PFSK-1 (cell line): ENCODE measurements around the gene SERPINB10.

Source experiments
- FOXP2 ChIP-seq: optimal IDR thresholded peaks from 2 replicates; pipeline ENCODE3; 2011; ENCODE audit warnings: borderline replicate concordance, control low read depth, inconsistent platforms; ENCODE audit not compliant: insufficient read depth; ENCODE audit errors: extremely low read length, extremely low read depth
- POLR2AphosphoS5 ChIP-seq: IDR thresholded peaks from 2 replicates; pipeline ENCODE4 v1.6.1; 2012; ENCODE audit warnings: low read depth, mild to moderate bottlenecking, control low read depth, low read length, moderate library complexity
- SIN3A ChIP-seq: IDR thresholded peaks from 2 replicates; pipeline ENCODE4 v1.6.1; 2012; ENCODE audit warnings: mild to moderate bottlenecking, low read length, moderate library complexity, borderline replicate concordance; ENCODE audit not compliant: insufficient read depth
- TAF1 ChIP-seq: IDR thresholded peaks from 2 replicates; pipeline ENCODE4 v1.6.1; 2012; ENCODE audit warnings: low read length, control low read depth, borderline replicate concordance; ENCODE audit not compliant: insufficient read depth
- TF ChIP-seq, protein P1 (sequence below), 2 experiments: IDR thresholded peaks; 2 replicates each; pipeline versions ENCODE4 v1.6.1 to v1.8.0; 2011 to 2012; ENCODE audit warnings: low read depth in 2 of 2, low read length in 2 of 2, control low read depth in 1 of 2, inconsistent platforms in 1 of 2, mild to moderate bottlenecking in 1 of 2, moderate library complexity in 1 of 2; ENCODE audit not compliant: insufficient read depth in 1 of 2

Gene SERPINB10

DNA sequence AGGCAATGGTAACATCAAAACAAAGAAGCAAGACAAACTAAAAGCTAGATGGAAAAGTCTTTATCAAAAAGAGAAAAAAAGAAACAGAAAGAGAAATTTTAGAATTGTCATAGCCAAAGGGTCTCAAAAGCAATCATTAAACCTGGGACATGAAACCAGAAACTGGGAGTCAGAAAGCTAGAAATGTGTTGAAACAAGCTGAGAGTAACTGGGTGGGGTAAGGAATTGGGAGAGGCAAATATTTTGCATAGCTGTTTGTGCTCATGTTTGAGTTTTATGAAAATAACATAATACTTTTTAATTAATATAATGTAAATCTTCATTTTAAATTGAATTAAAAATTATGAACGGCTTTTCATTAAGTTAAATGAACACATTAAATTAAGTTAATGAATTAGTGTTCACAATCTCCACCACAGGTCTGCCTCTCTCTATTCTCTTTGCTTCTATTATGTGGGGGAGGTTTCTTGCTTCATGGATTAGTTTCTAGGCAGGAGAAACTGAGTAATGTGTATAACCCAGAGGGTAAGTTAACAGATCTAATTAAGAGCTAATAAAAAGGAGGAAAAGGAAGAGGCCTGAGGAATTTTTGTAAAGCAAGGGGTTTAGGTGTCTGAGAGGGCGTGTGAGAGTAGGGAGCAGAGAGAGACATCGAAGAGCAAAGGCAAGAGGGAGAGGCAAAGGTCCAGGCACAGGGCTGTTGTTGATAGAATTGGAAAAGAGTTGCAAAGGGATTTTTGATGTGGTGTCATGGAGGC, 40.2 kb upstream of the SERPINB10 start:
- TF ChIP-seq, protein P1, sequence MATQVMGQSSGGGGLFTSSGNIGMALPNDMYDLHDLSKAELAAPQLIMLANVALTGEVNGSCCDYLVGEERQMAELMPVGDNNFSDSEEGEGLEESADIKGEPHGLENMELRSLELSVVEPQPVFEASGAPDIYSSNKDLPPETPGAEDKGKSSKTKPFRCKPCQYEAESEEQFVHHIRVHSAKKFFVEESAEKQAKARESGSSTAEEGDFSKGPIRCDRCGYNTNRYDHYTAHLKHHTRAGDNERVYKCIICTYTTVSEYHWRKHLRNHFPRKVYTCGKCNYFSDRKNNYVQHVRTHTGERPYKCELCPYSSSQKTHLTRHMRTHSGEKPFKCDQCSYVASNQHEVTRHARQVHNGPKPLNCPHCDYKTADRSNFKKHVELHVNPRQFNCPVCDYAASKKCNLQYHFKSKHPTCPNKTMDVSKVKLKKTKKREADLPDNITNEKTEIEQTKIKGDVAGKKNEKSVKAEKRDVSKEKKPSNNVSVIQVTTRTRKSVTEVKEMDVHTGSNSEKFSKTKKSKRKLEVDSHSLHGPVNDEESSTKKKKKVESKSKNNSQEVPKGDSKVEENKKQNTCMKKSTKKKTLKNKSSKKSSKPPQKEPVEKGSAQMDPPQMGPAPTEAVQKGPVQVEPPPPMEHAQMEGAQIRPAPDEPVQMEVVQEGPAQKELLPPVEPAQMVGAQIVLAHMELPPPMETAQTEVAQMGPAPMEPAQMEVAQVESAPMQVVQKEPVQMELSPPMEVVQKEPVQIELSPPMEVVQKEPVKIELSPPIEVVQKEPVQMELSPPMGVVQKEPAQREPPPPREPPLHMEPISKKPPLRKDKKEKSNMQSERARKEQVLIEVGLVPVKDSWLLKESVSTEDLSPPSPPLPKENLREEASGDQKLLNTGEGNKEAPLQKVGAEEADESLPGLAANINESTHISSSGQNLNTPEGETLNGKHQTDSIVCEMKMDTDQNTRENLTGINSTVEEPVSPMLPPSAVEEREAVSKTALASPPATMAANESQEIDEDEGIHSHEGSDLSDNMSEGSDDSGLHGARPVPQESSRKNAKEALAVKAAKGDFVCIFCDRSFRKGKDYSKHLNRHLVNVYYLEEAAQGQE (IDR thresholded peaks at IDR 0.05; ENCODE audit: insufficient read depth in 1 of 2, low read depth in 2 of 2, low read length in 2 of 2): no peak
- TF ChIP-seq SIN3A (no peak), TAF1 (no peak), POLR2AphosphoS5 (no peak), FOXP2 (no peak)

DNA sequence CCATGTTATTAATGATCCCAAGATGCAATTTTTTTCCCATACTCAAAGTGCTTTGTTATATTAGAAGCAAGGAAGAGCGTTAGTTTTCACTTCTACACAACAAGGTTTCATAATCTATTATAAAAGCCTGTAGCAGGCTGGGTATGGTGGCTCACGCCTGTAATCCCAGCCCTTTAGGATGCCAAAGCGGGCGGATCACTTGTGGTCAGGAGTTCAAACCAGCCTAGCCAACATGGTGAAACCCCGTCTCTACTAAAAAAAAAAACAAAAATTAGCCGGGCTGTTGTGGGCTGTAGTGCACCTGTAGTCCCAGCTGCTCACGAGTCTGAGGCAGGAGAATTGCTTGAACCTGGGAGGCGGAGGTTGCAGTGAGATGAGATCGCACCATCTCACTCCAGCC, 39.2 kb upstream of the SERPINB10 start:
- TF ChIP-seq POLR2AphosphoS5 (no peak), FOXP2 (no peak), TAF1 (no peak), SIN3A (no peak)
- TF ChIP-seq, protein P1 (IDR thresholded peaks at IDR 0.05; ENCODE audit: insufficient read depth in 1 of 2, low read depth in 2 of 2, low read length in 2 of 2): no peak

DNA sequence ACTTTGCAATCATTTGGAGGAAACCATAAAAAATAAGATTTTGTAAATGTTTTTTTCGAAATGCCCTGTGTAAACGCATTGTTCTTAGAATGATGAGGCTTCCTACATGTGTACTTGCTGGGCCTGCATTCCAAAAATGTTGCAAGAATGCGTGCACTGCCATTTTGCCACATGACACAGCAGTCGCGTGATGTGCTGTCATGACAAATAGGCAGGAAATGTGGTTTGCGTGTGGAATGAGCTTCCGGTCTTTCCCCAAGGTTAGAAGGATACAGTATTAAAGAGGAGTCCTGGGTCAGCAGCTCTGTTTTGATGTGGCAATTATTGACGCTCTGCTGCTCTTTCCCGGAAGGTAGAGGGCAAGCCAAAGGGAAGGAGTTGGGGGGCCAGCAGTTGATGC, 38.4 kb upstream of the SERPINB10 start:
- TF ChIP-seq, protein P1 (IDR thresholded peaks at IDR 0.05; ENCODE audit: insufficient read depth in 1 of 2, low read depth in 2 of 2, low read length in 2 of 2): no peak
- TF ChIP-seq FOXP2: no peak
- no peak for TF ChIP-seq TAF1
- no peak for TF ChIP-seq POLR2AphosphoS5
- TF ChIP-seq SIN3A: no peak

DNA sequence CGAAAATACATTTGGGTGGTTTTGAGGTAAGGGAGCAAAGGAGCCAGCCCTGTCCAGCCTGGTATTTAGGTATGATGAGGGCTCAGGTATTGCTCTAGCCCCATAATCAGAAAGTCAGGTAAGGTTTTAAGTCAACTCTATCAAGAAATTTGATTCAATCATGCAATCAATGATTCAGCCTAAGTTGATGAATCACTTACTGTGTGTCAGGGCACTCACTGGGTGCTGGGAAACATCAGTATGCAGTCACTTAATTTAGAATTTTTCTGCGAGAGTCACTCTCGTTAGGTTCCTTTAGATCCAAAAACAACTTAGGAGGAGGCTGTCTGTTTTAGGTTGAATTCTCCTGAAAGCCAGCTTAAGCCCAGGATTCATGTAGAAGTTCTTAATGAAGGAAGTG, 37.9 kb upstream of the SERPINB10 start:
- TF ChIP-seq POLR2AphosphoS5 (no peak), FOXP2 (no peak), TAF1 (no peak), SIN3A (no peak)
- TF ChIP-seq, protein P1 (IDR thresholded peaks at IDR 0.05; ENCODE audit: insufficient read depth in 1 of 2, low read depth in 2 of 2, low read length in 2 of 2): no peak

DNA sequence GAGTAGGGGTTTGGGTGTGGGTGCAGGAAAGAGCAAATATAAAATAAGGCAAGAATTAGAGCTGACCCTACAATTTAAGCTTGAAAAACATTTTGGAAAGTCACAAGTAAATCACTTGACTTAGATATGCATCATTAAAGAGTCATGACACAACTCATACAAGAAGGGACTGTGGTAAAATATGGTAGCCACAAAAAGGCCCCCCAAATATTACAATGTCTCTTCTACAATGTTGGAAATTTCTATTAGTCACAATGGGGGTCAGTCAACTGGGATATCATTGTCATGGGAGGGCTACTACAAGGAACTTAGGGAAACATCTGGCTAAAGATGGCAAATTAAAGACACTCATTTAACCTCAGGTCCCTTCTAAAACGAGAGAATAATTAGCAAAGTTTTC, 35.9 kb upstream of the SERPINB10 start:
- no peak for TF ChIP-seq SIN3A
- no peak for TF ChIP-seq TAF1

DNA sequence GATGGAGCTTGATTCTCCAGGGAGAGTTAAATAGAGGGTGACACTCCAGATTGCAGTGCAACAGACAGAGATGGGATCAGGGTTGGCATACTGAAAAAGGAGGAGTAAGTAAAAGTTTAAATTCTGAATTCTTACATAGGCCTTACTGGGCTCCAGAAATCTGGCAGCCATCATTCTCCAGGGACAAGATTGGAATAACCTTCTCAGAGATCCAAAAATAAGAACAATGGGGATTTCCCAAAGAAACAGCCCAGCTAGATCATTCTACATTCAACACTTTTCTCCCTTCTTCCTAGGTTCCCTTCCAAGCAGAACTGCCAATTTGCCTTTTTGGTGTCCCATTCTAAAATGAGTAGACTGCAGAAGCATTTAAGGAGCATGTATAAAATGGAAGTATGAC, 35.2 kb upstream of the SERPINB10 start:
- TF ChIP-seq POLR2AphosphoS5 (no peak), TAF1 (no peak), FOXP2 (no peak)
- TF ChIP-seq, protein P1 (IDR thresholded peaks at IDR 0.05; ENCODE audit: insufficient read depth in 1 of 2, low read depth in 2 of 2, low read length in 2 of 2): no peak
